GM18499 (cell line): ENCODE results near the gene PPP3CA.

ENCODE experiments used
- ATAC-seq: cut with Tn5 transposase; IDR thresholded peaks from one replicate; pipeline ENCODE4 v1.9.1; 2021; ENCODE audit warnings: moderate number of reproducible peaks; ENCODE audit not compliant: insufficient read depth, unreplicated experiment

The PPP3CA gene

DNA sequence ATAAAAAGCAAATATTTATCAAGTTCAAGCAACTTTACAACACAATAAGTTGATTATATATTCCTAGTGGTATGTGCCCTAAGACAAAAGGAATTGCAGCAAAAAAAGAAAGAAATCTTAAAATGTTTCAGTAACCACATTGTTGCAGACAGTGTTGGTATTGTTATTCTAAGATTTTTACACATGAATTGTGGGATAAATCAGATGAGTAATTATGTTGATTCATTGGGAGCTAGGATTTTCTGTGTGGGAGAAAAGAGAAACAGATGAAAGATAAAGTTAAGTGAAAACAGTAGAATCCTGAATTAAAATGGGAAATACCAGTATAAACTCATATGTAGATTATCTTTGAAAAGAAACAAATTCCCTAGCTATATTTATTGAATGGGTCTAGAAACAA lies 362.4 kb downstream of the PPP3CA start:
- ATAC-seq: no peak

DNA sequence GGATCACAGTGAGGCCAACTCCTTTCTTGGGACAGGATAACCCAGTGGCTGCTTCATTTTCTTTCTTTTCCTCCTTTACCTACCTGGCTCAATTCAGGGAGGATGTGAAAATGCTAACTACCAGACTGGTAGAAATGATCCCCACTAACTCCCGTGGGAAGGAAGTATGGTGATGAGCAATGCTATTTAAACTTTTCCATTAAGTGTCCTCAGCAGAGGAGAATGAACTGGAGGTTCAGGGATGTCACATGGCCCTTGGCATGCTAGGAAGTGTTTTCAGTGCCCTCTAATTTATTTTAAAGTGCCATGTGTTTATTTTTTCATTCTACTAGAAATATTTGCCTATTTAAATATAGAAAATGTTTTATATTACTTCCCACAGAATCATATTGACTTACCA lies 363.9 kb downstream of the PPP3CA start:
- no peak for ATAC-seq

DNA sequence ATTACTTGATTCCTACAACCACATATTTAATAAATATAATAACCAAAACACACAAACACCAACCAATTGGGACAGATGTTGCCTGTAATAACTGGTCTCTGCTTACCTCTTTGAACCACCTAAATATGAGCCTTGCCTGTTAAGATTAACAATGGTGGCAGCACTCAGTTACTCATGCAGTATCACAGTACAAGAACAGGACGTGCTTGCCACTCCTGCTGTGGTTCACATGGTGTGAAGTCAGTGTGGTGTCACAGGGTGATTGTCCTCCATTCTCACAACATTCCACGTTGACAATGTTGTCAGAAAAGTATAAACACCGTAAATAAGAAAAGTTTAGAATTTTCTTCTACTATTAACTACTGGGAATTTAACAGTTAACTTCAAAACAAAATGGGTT lies 365.0 kb downstream of the PPP3CA start:
- ATAC-seq: no peak

DNA sequence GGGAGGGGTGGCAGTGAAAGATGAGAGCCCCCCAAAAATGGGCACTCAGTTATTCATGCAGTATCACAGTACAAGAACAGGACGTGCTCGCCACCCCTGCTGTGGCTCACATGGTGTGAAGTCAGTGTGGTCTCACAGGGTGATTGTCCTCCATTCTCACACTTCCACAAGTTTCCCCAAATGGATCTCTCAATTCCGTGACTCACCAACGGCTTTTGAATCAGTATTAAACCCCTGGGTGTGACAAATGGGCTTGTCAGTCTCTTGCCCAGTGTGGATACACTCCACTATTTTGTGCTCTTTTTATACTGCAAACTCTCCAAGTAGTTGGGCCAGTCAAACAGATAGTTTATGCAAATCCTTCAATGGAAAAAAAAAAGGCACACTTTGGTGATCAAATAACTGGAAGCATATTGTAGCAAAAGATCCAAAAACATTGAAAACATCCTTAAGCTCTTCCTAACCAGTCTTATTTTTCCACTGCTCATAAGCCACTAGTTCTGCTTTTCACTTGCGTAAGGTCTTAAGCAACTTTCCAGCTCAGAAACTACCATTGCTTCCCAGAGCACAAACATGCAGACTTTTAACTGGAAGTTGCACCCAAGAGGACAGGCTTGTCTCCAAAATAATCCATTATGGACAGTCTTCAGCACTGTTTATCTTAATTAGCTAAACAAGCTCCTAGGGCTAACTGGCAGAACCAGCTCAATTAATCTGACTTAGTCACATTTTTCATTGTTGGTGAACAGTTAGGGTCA lies 365.7 kb downstream of the PPP3CA start:
- ATAC-seq: no peak

DNA sequence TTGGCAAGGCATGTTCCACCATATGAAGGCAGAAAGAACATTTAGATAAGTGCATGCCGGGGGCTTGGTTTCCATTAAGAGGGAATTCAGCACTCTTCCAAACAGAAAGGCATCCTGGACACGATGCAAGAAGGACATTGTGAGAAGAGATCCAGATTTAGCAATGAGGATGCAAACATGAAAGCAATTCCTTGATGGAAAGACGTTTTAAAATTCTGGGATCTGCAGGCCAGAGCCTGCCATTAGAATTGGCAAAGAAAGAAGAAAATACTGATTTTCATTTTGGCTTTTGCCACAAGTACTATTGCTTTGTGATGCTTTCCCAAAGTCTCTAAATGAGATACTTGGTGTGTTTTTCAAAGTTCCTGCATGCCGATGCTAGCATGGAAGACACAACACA lies 367.6 kb downstream of the PPP3CA start:
- ATAC-seq: no peak

DNA sequence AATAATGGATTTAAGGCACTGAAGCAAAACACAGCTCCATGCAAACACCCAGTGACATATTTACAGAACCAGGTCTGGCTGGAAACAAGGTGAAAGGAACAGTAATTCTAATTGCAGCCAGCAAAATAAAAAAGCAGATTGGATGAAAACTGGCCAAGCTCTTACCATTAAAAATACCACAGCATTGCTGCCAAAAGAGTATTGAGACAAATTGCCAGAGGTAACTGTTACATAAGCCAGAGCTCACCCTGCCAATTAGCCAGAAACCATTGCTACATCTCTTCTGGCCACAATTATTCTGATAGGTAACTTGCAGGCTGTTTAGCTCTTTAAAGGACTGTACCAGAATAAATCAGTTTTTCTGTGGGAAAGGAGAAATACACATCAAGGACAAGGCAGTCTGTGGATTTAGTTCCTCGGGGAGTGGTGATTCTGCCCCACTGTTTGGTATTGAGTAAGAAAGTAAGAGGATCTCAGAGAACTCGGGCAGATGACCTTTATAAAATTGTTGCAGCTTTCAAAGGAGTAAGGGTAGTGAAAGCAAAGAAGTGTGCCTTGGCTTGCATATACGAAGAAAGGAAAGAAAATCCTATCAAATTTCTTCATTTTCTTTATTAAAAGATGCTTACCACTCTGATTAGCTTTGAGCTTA lies 369.5 kb downstream of the PPP3CA start:
- ATAC-seq: no peak

DNA sequence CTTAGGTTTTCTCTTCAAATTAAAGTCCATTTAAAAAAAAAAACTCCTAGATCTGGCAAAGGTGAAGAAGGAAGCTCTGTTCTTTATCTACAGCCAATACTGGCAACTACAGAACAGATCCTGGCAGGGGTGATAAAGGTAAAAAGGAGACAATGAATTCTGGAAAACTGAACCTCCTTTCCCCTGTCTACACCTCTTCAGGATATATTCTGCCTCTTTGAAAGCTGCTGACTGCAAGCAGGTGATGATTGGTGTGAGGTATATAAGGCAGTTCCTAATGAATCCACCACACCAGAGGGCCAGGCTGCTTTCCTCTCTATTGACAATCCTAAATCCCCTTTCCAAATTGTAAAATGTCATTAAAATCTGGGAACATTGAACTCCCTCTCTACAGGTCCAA lies 370.1 kb downstream of the PPP3CA start:
- ATAC-seq: no peak
